Raji (cell line): Measurements from ENCODE around the gene GHRHR.

ENCODE experiments used
- POLR2A ChIP-seq: IDR thresholded peaks from 2 replicates; pipeline ENCODE4 v1.6.1; 2011; ENCODE audit warnings: low read depth, low read length, control low read depth; ENCODE audit not compliant: insufficient read depth

The GHRHR gene

DNA sequence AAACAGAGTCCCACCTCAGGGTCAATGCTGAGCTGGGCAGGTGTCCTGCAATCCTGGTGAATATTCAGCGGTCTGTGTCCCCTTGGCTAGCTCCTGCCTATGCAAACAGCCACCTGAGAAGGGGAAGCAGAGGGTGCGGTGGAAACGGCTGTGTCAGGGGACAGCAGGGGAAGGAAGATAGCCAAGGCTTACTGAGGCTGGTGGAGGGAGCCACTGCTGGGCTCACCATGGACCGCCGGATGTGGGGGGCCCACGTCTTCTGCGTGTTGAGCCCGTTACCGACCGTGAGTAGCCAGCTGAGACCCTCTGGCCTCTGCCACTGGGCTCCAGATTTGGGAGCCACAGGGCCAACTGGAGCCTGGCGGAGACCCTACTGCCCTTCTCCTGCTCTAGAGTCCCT, at the start of gene GHRHR:
Gene GHRHR, plus strand, starts transcription at position 112 of the 400 bp plus-strand sequence. Its CDS starts 116 bp downstream, at position 228.
- no peak for TF ChIP-seq POLR2A

DNA sequence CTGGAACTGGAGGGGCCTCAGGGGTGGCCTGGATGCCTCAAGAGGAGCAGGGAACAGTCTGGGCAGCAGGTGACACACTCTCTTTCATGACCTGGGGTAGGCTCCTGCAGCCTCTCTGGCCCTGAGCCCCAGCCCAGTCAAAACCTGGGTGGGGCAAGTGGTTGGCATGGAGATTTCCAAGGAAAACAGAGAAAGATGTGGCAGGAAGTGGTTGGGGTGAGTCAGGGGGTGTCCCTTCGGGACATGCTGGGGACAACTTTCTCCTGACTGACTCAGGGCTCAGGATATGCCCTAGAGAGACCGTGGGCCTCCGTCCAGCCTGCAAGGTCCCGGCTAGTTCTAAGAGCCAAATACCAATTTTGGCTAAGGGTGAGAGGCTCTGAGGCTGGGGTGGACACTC, 49.2 kb upstream of the GHRHR start:
- TF ChIP-seq POLR2A, result no peak

DNA sequence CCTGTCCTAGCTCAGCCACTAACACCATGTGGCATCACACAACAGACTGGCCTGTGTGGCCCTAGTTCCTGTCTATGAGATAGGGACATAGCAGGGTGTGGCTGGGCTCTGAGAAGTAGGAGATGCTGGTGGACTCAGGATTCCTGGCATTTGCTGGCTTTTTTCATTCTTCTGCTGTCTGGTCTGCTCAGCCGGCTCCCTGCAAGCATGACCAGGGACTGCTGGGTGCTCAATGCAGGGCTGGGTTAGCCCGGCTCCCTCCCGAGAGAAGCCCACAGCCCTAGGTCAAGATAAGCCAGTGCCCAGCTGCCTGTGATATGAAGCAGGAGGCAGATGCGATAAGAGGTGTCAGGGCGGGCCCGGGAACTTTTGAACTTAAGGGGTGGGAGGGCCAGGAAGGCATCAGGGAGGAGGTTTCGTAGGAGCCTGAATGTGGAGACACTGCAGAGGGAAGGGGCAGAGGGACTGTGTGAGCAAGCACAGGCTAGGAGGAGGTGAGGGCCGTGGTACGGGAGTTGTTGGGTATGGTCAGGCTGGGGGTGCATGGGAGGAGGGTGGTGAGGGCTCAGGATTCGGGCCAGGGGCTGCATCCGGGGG, 48.6 kb upstream of the GHRHR start:
- TF ChIP-seq POLR2A, result no peak

DNA sequence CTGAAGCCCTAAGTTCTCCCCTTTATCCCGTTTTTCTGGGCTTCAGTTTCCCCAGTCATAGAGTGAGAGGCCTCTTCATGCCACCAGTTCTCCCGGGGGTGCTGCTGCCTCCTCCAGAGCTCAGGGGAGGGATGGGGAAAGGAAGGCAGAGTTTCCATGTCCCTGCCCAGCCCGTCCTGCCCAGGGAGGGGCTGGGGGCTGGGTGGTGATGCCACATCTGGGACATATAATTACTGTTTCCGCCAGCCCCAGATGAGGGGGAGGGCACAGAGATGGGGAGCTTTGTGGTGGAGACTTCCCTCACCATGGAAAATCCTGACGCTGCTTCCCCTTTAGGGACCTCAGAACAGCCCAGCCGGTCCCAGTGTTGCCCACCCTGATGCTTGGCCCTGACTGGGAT, 48.0 kb upstream of the GHRHR start:
- TF ChIP-seq POLR2A, result no peak

DNA sequence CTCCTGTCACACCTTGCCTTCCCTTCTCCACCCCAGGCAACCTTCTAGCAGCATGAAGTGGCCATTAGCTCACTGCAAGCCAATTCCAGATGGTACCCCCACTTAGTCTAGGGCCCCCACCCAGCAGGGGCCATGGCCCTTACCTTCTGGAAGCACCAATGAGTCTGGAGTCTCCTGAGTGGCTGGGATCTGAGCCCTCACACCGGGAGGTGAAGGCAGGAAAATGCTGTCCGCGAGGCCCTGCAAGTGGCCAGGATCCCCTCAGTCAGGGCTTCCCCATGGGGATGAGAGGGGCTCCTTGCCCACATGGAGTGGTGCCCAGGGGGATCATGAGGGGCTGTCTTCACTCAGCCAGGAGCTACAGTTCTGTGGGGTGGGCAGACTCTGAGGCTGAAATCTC, 47.5 kb upstream of the GHRHR start:
- TF ChIP-seq POLR2A, result no peak

DNA sequence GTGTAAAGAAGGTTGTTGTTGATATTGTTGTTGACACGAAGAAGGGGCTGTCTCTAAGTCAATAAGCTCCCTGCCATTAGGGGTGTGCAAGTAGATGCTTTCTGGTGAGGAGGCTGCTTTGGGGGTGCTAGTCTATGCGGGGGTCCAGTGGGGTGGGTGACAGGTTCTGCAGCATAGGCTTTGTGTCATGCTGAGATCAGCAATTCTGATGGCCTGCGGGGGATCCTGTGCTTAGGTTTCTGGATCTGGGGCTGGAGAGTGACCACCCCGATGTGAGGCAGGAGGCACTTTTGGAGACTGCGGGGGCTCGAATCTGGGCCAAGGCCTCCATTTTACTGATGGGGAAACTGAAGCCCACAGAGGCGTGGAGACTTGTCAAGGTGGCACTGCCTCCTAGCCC, 47.0 kb upstream of the GHRHR start:
- TF ChIP-seq POLR2A, result no peak

DNA sequence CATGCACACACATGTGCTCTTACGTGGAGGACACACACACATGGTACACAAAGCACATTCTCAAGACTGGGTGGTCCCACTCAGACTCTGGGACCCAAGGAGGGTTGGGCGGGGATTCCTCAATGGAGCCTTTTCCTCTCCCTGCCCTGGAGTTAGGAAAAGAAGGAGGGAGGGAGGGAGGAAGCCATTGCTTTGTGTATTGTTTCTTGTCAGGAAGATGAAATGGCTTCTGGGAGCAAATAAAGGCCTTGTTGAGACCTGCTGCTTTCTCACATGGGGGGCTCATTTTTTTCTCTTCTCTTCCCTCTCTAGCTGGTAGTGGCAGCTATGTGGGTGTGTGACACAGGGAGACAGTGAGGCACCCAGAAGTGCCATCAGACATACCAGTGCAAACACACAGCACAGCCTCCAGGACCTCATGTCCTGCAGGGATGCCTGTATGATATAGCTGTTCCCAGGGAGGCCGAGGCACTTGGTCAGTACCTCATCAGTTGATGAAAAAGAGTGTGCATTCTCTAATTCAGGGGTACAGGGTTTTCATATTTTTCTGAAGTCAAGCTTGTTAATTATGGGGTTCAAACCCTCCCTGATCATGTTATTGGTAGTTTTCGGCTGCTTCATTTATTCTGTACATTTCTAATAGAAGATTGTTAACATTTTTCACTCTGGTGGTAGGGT, 46.4 kb upstream of the GHRHR start:
- TF ChIP-seq POLR2A, result no peak

DNA sequence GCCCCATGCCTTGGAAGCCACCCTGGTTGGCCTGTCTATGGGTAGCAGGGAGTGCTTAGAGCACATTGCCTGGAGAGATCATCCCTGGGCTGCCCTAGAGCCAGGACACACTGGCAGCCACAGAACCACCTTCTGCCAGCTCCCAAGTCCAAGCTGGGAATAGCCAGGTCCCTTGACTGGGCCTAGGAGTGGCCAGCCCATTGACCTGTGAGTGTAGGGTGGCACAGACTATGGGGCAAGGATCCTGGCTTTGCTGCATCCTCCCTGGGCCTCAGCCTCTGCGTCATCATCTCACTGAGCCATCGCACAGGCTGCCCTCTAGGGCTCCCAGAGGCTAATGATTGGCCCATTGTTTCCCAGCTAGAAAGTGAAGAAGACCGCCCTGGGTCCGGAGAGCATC, 45.1 kb upstream of the GHRHR start:
- no peak for TF ChIP-seq POLR2A

DNA sequence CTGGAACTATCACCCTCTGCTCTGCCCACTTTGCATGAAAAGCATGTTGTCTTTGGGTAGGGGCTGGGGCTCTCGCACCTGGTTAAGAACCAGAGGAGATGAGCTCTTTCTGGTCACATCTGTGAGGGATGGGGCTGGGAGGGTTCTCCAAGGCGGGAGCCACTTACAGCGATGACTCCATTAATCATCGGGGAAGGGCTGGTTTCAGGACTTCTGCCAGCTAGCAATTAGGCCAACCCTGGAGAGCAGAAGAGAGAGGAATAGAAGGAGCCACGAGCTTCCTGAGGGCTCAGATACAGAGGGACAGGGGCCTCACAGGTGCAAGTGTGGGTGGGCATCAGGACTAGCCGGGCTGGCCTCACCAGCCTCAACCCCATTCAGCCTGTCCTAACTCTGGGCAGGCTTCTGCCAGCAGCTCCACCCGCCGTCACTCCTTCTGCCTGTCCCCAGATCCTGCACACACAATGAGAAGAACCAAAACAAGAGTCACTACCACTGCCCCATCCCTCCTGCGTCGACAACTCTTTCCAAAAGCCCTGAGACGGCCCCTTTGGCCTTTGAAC, 43.7 kb upstream of the GHRHR start:
- no peak for TF ChIP-seq POLR2A

DNA sequence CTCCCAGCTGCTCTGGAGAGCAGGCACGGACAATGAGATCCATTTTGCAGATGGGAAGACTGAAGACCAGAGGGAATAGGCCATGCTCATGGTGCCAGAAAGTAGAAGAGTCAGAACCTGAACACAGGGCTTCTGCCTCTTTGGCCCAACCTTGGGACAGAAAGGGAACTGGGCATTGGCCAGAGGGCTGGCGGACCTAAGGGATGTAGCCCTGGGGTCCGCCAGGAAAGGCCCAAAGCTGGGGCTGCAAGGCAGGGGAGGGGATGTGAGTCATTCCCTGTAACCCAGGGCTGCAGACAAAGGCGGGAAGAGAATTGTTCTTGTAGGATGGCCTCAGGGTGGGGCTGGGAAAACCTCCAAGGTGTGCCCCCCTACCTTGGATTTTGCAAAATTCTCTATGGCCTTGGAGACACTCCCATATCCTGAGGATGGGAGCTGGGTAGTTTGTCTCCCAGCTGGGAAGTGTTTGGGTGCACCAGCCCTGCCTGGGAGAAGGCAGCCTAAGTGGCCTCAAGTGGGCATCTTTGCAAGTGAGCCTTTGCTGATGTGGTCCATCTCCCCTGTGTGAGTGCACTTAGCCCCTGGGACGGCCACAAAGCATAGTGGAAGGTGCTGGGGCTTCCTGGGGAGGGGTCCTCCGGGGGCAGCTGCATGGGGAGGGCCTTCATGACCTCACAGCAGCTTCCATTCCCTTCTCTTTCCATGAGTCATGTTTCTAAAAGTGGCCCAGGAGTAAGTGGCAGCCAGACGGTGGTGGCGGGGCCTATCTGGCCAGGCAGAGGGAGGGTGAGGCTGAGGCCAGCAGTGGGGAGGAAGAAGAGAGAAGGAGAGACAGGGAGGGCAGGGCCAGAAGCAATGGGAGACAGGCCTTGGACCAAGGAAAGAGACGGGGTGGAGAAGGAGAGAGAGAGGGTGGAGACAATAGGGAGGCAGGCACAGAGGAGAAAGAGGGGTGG, 42.9 kb upstream of the GHRHR start:
- TF ChIP-seq POLR2A, result no peak

DNA sequence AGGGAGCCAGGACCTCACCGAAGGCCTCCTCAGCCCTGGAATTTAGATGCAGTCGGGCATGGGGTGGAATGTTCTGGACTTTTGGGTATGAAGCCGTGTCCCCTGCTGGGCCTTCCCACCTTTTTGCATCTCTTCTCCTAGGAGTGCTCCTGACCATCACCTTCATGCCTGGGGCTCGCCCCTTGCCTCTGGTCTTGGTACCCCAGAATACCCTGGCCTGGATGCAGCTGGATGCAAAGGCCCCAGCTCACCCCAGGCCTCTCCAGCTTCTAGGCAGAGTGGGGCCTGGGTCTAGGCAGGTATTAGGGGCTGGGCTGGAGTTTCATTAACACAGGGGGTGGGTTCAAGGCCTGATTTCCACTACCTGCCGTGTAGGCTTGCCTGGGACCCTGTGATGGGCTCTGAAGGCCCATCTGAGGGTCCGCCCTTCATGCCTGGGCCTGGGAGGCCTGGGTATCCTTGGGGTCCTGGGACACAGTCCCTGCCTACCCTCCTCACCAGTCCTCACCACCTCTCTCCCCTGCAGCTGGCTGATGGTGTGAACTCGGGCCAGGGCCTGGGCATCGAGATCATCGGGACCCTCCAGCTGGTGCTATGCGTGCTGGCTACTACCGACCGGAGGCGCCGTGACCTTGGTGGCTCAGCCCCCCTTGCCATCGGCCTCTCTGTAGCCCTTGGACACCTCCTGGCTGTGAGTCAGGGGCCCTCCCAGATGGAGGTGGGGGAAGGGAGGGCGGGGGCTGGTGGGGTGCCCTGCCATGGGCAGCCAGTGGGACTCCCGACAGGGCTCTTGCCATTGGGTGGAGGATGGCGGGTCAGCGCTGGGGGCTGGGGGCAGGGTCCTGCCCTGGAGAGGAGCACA, 42.0 kb upstream of the GHRHR start:
- no peak for TF ChIP-seq POLR2A

DNA sequence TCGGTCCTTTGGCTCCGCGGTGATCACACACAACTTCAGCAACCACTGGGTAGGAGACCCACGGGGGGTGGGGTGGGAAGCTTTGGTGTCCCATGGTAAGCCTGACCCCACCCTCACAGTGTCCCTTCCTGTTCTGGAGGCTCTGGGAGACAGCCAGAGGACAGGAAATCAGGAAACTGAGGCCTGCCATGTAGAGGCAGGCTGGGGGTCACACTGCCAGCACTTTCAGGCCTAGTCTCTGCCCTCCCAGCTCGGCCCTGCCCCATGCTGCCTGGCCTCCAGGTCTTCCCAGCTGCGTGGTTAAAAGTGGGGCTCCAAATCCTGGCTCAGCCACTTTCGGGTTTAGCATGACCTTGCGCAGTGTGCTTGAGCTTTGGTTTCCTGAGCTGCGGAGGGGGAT, 41.2 kb upstream of the GHRHR start:
- no peak for TF ChIP-seq POLR2A

DNA sequence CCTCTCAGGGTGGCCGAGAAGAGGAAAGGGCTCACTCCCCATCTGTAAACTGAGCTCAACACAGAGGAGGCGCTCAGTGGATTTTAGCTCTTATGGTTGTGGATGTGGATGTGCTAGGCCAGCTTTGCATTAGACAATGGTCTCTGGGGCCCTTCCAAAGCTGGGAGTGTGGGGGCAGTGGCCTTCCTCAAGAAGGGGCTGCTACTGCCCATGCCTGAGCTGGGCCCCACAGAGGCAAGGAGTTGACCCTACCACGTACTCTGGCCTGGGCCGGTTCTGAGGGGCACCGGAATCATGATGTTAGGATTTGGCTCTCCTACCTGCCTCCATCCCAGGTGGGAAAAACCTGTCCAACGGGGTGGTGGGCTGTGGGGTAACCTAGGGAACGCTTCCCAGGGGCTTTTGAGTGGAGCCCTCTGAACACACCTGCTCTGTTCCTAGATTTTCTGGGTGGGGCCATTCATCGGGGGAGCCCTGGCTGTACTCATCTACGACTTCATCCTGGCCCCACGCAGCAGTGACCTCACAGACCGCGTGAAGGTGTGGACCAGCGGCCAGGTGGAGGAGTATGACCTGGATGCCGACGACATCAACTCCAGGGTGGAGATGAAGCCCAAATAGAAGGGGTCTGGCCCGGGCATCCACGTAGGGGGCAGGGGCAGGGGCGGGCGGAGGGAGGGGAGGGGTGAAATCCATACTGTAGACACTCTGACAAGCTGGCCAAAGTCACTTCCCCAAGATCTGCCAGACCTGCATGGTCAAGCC, 40.6 kb upstream of the GHRHR start:
- TF ChIP-seq POLR2A, result no peak

DNA sequence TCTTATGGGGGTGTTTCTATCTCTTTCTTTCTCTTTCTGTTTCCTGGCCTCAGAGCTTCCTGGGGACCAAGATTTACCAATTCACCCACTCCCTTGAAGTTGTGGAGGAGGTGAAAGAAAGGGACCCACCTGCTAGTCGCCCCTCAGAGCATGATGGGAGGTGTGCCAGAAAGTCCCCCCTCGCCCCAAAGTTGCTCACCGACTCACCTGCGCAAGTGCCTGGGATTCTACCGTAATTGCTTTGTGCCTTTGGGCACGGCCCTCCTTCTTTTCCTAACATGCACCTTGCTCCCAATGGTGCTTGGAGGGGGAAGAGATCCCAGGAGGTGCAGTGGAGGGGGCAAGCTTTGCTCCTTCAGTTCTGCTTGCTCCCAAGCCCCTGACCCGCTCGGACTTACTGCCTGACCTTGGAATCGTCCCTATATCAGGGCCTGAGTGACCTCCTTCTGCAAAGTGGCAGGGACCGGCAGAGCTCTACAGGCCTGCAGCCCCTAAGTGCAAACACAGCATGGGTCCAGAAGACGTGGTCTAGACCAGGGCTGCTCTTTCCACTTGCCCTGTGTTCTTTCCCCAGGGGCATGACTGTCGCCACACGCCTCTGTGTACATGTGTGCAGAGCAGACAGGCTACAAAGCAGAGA, 39.9 kb upstream of the GHRHR start:
- no peak for TF ChIP-seq POLR2A

DNA sequence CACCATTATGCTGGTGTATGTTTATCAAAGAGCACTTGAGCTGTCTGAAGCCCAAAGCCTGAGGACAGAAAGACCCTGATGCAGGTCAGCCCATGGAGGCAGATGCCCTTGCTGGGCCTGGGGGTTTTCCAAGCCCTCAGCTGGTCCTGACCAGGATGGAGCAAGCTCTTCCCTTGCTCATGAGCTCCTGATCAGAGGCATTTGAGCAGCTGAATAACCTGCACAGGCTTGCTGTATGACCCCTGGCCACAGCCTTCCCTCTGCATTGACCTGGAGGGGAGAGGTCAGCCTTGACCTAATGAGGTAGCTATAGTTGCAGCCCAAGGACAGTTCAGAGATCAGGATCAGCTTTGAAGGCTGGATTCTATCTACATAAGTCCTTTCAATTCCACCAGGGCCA, 39.1 kb upstream of the GHRHR start:
- no peak for TF ChIP-seq POLR2A
